Liver (tissue), 9 donors: ENCODE data around the gene RTN4RL2. TPM values are rescaled to one million over a fixed set of nuclear protein-coding genes. Genes with fewer than 3 reads are reported as not detected.
A peak's percentile ranks its signal among the peaks of the same experiment; 100 is the strongest.

Experiments
- DNase-seq: peaks from one replicate; pipeline ENCODE4 v3.0.0-alpha.2; 2017; ENCODE audit warnings: low spot score
- H3K27ac ChIP-seq, 2 donors: one replicate each; pipeline ENCODE4 v1.7.0; 2013; ENCODE audit warnings: inconsistent platforms in 2 of 2, low read length in 2 of 2, control low read depth in 1 of 2, low read depth in 1 of 2, mild to moderate bottlenecking in 1 of 2
- H3K27me3 ChIP-seq, 4 donors: one replicate each; pipeline versions ENCODE4 v1.6.1 to v1.7.0; 2013; ENCODE audit warnings: low read length in 3 of 4, inconsistent platforms in 1 of 4, mild to moderate bottlenecking in 1 of 4, moderate library complexity in 1 of 4; ENCODE audit not compliant: control insufficient read depth in 4 of 4, insufficient read depth in 4 of 4
- H3K36me3 ChIP-seq, 4 donors: one replicate each; pipeline versions ENCODE4 v1.6.1 to v1.7.0; 2013; ENCODE audit warnings: low read length in 3 of 4, mild to moderate bottlenecking in 3 of 4, low read depth in 1 of 4, moderate library complexity in 1 of 4; ENCODE audit not compliant: control insufficient read depth in 4 of 4, insufficient read depth in 3 of 4
- H3K4me1 ChIP-seq, 4 donors: one replicate each; pipeline versions ENCODE4 v1.6.1 to v1.7.0; 2013; ENCODE audit warnings: low read length in 3 of 4, mild to moderate bottlenecking in 3 of 4, moderate library complexity in 1 of 4; ENCODE audit not compliant: control insufficient read depth in 4 of 4, insufficient read depth in 4 of 4
- H3K4me3 ChIP-seq, 3 donors: one replicate each; pipeline versions ENCODE4 v1.6.1 to v1.7.0; 2013; ENCODE audit warnings: low read length in 3 of 3, control low read depth in 1 of 3, low read depth in 1 of 3, mild to moderate bottlenecking in 1 of 3
- H3K9ac ChIP-seq, 2 donors: one replicate each; pipeline ENCODE4 v1.7.0; 2013; ENCODE audit warnings: low read length in 2 of 2, mild to moderate bottlenecking in 2 of 2, moderate library complexity in 2 of 2, control low read depth in 1 of 2, low read depth in 1 of 2
- H3K9me3 ChIP-seq, 4 donors: one replicate each; pipeline versions ENCODE4 v1.6.1 to v1.7.0; 2013; ENCODE audit warnings: low read length in 3 of 4; ENCODE audit not compliant: control insufficient read depth in 4 of 4
- ATF3 ChIP-seq: IDR thresholded peaks from 2 replicates; pipeline ENCODE4 v1.6.1; 2016; ENCODE audit warnings: antibody characterized with exemption
- EGR1 ChIP-seq, 2 donors: IDR thresholded peaks; 2 replicates each; pipeline ENCODE4 v1.6.1; 2016 to 2018; ENCODE audit warnings: antibody characterized with exemption in 2 of 2, low read depth in 2 of 2
- FOXA1 ChIP-seq: IDR thresholded peaks from 2 replicates; pipeline ENCODE4 v1.6.1; 2016; ENCODE audit warnings: antibody characterized with exemption
- FOXA2 ChIP-seq: IDR thresholded peaks from 2 replicates; pipeline ENCODE4 v1.6.1; 2016; ENCODE audit warnings: antibody characterized with exemption
- GABPA ChIP-seq, 2 donors: IDR thresholded peaks in 1 of 2; conservative IDR thresholded peaks in 1 of 2; 2 replicates each; pipeline ENCODE4 v1.6.1; 2016; ENCODE audit warnings: antibody characterized with exemption in 2 of 2, mild to moderate bottlenecking in 1 of 2, moderate library complexity in 1 of 2
- HNF4A ChIP-seq, 2 donors: conservative IDR thresholded peaks; 2 replicates each; pipeline ENCODE4 v1.6.1; 2016; ENCODE audit warnings: antibody characterized with exemption in 2 of 2, mild to moderate bottlenecking in 2 of 2
- HNF4G ChIP-seq: IDR thresholded peaks from 2 replicates; pipeline ENCODE4 v1.6.1; 2016; ENCODE audit warnings: antibody characterized with exemption
- JUND ChIP-seq, 2 donors: IDR thresholded peaks; 2 replicates each; pipeline ENCODE4 v1.6.1; 2016; ENCODE audit warnings: antibody characterized with exemption in 2 of 2
- NR2F2 ChIP-seq: IDR thresholded peaks from 2 replicates; pipeline ENCODE4 v1.6.1; 2016; ENCODE audit warnings: antibody characterized with exemption
- RAD21 ChIP-seq, 2 donors: IDR thresholded peaks; 2 replicates each; pipeline ENCODE4 v1.6.1; 2016; ENCODE audit warnings: antibody characterized with exemption in 2 of 2, mild to moderate bottlenecking in 2 of 2
- RXRA ChIP-seq, 2 donors: IDR thresholded peaks; 2 replicates each; pipeline ENCODE4 v1.6.1; 2017 to 2018; ENCODE audit warnings: antibody characterized with exemption in 2 of 2, mild to moderate bottlenecking in 1 of 2
- SP1 ChIP-seq: IDR thresholded peaks from 2 replicates; pipeline ENCODE4 v1.6.1; 2018; ENCODE audit warnings: antibody characterized with exemption, mild to moderate bottlenecking
- TAF1 ChIP-seq: conservative IDR thresholded peaks from 2 replicates; pipeline ENCODE4 v1.6.1; 2016; ENCODE audit warnings: antibody characterized with exemption, mild to moderate bottlenecking
- WGBS: extraction: QIAGEN DNeasy Blood & Tissue Kit; methylation state at CpG from one replicate; pipeline ENCODE4 v1.1.7; 2013; 5-methylcytosine and 5-hydroxymethylcytosine counted together
- polyA plus RNA-seq, 2 donors: library from polyadenylated mRNA; stranded (reverse) in 1 of 2; unstranded in 1 of 2; fragments of 200-250 nt in 1 of 2; fragments of >200 nt in 1 of 2; fragmentation: Nextera tagmentation in 1 of 2; extraction: Ambion mirVana in 1 of 2; gene quantifications; one replicate each; pipeline versions ENCODE4 v1.2.1 to v1.2.3, GENCODE V29; 2013 to 2015
- total RNA-seq, 2 donors: library from RNA; depleted of rRNA; stranded (reverse); fragments of >200 nt; gene quantifications; one replicate each; pipeline ENCODE4 v1.2.3, GENCODE V29; 2014
- TF ChIP-seq, protein P1 (sequence below): IDR thresholded peaks from 2 replicates; pipeline ENCODE4 v1.6.1; 2016; ENCODE audit warnings: antibody characterized with exemption
- TF ChIP-seq, protein P2 (sequence below): IDR thresholded peaks from 2 replicates; pipeline ENCODE4 v1.6.1; 2016; ENCODE audit warnings: antibody characterized with exemption, mild to moderate bottlenecking
- TF ChIP-seq, protein P3 (sequence below): IDR thresholded peaks from 2 replicates; pipeline ENCODE4 v1.6.1; 2016; ENCODE audit warnings: antibody characterized with exemption
- TF ChIP-seq, protein P4 (sequence below): fragments of 150-350 bp; IDR thresholded peaks from 2 replicates; pipeline ENCODE4 v1.5.1; 2017; ENCODE audit warnings: improper control_type of control experiment, low read depth, low read length; ENCODE audit not compliant: missing input control
- donor health status: healthy.
- donor health status: healthy.
- donor health status: healthy.
- donor health status: healthy.
- donor health status: healthy.

RTN4RL2 gene
- total and polyA plus RNA-seq, 4 donors = 0.75 to 18.1 (median 3.2) TPM

GRCh38 chr11:57515332-57516060 is 55.2 kb downstream of the RTN4RL2 start, which contains the start of gene SLC43A1:
TSS of gene SLC43A1 (minus strand) at chr11:57515702. CDS start at chr11:57514111, 1,591 bp downstream.
- H3K9ac ChIP-seq = peak within 1 kb of the TSS; percentile 59 to 64
- no peaks in the 10 kb centered on the region for H3K9me3 ChIP-seq
- peaks cover 0 to 8% (median 2%) of the 10 kb centered on the region in 4 donors for H3K36me3 ChIP-seq
- DNase-seq = peak; percentile 78
- under 1% methylated on average over 66 of the region's 66 CpGs for WGBS
- H3K4me1 ChIP-seq = peaks cover 1 to 27% (median 21%) of the 10 kb centered on the region in 4 donors
- TF ChIP-seq, protein P1, sequence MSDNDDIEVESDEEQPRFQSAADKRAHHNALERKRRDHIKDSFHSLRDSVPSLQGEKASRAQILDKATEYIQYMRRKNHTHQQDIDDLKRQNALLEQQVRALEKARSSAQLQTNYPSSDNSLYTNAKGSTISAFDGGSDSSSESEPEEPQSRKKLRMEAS = peak; percentile 62
- peak; percentile 30 for TF ChIP-seq SP1
- TF ChIP-seq HNF4A (conservative IDR thresholded peaks at IDR 0.05) = peak; percentile 8 to 21
- TF ChIP-seq EGR1 (IDR thresholded peaks at IDR 0.05; ENCODE audit: low read depth in 2 of 2) = no peak
- TF ChIP-seq, protein P2, sequence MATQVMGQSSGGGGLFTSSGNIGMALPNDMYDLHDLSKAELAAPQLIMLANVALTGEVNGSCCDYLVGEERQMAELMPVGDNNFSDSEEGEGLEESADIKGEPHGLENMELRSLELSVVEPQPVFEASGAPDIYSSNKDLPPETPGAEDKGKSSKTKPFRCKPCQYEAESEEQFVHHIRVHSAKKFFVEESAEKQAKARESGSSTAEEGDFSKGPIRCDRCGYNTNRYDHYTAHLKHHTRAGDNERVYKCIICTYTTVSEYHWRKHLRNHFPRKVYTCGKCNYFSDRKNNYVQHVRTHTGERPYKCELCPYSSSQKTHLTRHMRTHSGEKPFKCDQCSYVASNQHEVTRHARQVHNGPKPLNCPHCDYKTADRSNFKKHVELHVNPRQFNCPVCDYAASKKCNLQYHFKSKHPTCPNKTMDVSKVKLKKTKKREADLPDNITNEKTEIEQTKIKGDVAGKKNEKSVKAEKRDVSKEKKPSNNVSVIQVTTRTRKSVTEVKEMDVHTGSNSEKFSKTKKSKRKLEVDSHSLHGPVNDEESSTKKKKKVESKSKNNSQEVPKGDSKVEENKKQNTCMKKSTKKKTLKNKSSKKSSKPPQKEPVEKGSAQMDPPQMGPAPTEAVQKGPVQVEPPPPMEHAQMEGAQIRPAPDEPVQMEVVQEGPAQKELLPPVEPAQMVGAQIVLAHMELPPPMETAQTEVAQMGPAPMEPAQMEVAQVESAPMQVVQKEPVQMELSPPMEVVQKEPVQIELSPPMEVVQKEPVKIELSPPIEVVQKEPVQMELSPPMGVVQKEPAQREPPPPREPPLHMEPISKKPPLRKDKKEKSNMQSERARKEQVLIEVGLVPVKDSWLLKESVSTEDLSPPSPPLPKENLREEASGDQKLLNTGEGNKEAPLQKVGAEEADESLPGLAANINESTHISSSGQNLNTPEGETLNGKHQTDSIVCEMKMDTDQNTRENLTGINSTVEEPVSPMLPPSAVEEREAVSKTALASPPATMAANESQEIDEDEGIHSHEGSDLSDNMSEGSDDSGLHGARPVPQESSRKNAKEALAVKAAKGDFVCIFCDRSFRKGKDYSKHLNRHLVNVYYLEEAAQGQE = peak; percentile 72
- TF ChIP-seq GABPA (IDR thresholded peaks at IDR 0.05 in 1 of 2, conservative IDR thresholded peaks at IDR 0.05 in 1 of 2) = no peak
- peak in 1 of 2 donors; percentile 15 for TF ChIP-seq RAD21 (IDR thresholded peaks at IDR 0.05)
- no peak for TF ChIP-seq FOXA2
- TF ChIP-seq, protein P3, sequence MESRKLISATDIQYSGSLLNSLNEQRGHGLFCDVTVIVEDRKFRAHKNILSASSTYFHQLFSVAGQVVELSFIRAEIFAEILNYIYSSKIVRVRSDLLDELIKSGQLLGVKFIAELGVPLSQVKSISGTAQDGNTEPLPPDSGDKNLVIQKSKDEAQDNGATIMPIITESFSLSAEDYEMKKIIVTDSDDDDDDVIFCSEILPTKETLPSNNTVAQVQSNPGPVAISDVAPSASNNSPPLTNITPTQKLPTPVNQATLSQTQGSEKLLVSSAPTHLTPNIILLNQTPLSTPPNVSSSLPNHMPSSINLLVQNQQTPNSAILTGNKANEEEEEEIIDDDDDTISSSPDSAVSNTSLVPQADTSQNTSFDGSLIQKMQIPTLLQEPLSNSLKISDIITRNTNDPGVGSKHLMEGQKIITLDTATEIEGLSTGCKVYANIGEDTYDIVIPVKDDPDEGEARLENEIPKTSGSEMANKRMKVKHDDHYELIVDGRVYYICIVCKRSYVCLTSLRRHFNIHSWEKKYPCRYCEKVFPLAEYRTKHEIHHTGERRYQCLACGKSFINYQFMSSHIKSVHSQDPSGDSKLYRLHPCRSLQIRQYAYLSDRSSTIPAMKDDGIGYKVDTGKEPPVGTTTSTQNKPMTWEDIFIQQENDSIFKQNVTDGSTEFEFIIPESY = no peak
- no peak for TF ChIP-seq HNF4G
- TF ChIP-seq FOXA1 = no peak
- TF ChIP-seq TAF1 = peak; percentile 36
- no peak for TF ChIP-seq JUND (IDR thresholded peaks at IDR 0.05)
- H3K4me3 ChIP-seq = peak within 1 kb of the TSS; percentile 88 to 97 (median 93)
- peak within 1 kb of the TSS; percentile 79 to 84 for H3K27ac ChIP-seq
- no peaks in the 10 kb centered on the region for H3K27me3 ChIP-seq

DNA sequence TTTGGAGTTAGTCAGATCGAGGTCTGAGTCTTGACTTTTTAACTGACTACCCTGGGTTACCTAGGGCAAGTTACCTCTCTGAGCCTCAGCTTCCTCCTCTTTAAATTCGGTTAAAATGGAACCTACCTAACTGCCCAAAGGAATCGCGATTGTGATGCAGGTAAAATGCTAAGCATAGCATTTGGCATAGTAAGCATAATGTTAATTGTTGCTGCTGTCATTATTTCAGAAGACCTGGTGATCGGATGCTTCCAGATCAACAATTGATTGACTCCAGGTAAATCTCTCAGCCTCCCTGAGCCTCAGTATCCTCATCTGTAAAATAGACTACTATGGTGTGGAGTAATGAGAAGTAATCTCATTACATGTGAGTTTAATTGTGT is 55.7 kb downstream of the RTN4RL2 start:
- Histone ChIP-seq H3K9me3 (no peaks in the 10 kb centered on the region), H3K27ac (peak overlapping the region; percentile 79 to 84), H3K4me3 (peak overlapping the region; percentile 88 to 97 (median 93)), H3K9ac (peak overlapping the region; percentile 8 to 64), H3K4me1 (peaks cover 1 to 27% (median 21%) of the 10 kb centered on the region in 4 donors), H3K36me3 (peaks cover 0 to 8% (median 2%) of the 10 kb centered on the region in 4 donors), H3K27me3 (no peaks in the 10 kb centered on the region)
- WGBS = 13% methylated on average over 5 of the region's 5 CpGs
- no peak for DNase-seq
- TF ChIP-seq RXRA (IDR thresholded peaks at IDR 0.05) = no peak
- TF ChIP-seq NR2F2 = no peak
- TF ChIP-seq, protein P4, sequence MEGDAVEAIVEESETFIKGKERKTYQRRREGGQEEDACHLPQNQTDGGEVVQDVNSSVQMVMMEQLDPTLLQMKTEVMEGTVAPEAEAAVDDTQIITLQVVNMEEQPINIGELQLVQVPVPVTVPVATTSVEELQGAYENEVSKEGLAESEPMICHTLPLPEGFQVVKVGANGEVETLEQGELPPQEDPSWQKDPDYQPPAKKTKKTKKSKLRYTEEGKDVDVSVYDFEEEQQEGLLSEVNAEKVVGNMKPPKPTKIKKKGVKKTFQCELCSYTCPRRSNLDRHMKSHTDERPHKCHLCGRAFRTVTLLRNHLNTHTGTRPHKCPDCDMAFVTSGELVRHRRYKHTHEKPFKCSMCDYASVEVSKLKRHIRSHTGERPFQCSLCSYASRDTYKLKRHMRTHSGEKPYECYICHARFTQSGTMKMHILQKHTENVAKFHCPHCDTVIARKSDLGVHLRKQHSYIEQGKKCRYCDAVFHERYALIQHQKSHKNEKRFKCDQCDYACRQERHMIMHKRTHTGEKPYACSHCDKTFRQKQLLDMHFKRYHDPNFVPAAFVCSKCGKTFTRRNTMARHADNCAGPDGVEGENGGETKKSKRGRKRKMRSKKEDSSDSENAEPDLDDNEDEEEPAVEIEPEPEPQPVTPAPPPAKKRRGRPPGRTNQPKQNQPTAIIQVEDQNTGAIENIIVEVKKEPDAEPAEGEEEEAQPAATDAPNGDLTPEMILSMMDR = no peak
- TF ChIP-seq, protein P3 = no peak
- TF ChIP-seq GABPA (IDR thresholded peaks at IDR 0.05 in 1 of 2, conservative IDR thresholded peaks at IDR 0.05 in 1 of 2) = no peak
- TF ChIP-seq RAD21 (IDR thresholded peaks at IDR 0.05) = no peak
- TF ChIP-seq FOXA1 = no peak
- TF ChIP-seq, protein P1 = no peak
- no peak for TF ChIP-seq FOXA2
- TF ChIP-seq EGR1 (IDR thresholded peaks at IDR 0.05; ENCODE audit: low read depth in 2 of 2) = no peak
- TF ChIP-seq ATF3 = no peak
